NOMO-1 (cell line): Measurements from ENCODE around the gene EPX.

Experiments used
- DNase-seq, 2 experiments: peaks; one replicate each; lab custom pipeline; 2025; ENCODE audit not compliant: unreplicated experiment in 2 of 2; lab: John Stamatoyannopoulos, UW

Gene EPX

GRCh38 chr17:58247511-58248363 lies 55.2 kb downstream of the EPX start:
- DNase-seq = peak; percentile 38 to 45

GRCh38 chr17:58248955-58249269 lies 56.4 kb downstream of the EPX start:
- DNase-seq = no peak

GRCh38 chr17:58249270-58250133 lies 57.0 kb downstream of the EPX start:
- peak; percentile 62 to 68 for DNase-seq

- DNase-seq = no peak
Observed at GRCh38 chr17:58250344-58251011, 58.0 kb downstream of the EPX start.

- DNase-seq = no peak
Observed at GRCh38 chr17:58252141-58252540, 59.6 kb downstream of the EPX start.

GRCh38 chr17:58253082-58253481 lies 60.6 kb downstream of the EPX start:
- no peak for DNase-seq
